DND-41 (cell line): ENCODE measurements around the gene SUN5.

Experiments
- ATAC-seq: fragments of 200-7000 bp; cut with Tn5 transposase; 3 replicates; pipeline ENCODE4 v1.9.1; 2021; ENCODE audit warnings: low read depth; ENCODE audit not compliant: insufficient read depth
- DNase-seq: peaks from one replicate; pipeline ENCODE4 v3.0.0-alpha.2; 2020
- H2AFZ ChIP-seq: 2 replicates; pipeline ENCODE4 v1.6.0; 2012; ENCODE audit warnings: low read depth, low read length
- H3K27ac ChIP-seq: 2 replicates; pipeline ENCODE4 v1.5.1; 2012; ENCODE audit warnings: low read length, inconsistent platforms
- H3K27me3 ChIP-seq: fragments of 200-600 bp; sonication (generic); 2 replicates; pipeline ENCODE4 v1.6.0; 2012; ENCODE audit warnings: low read length, mild to moderate bottlenecking, inconsistent platforms; ENCODE audit not compliant: insufficient read depth, poor library complexity
- H3K36me3 ChIP-seq: 2 replicates; pipeline ENCODE4 v1.5.1; 2012; ENCODE audit warnings: low read length, inconsistent platforms; ENCODE audit not compliant: insufficient read depth
- H3K4me1 ChIP-seq: 2 replicates; pipeline ENCODE4 v1.5.1; 2012; ENCODE audit warnings: mild to moderate bottlenecking, low read length; ENCODE audit not compliant: insufficient read depth
- H3K4me2 ChIP-seq: 2 replicates; pipeline ENCODE4 v1.6.0; 2012; ENCODE audit warnings: mild to moderate bottlenecking, moderate library complexity, low read length, inconsistent platforms; ENCODE audit not compliant: insufficient read depth
- H3K4me3 ChIP-seq, 2 experiments: fragments of 200-600 bp in 1 of 2; shearing (Covaris generic) in 1 of 2; 2 replicates each; pipeline ENCODE4 v1.5.1; 2012 to 2016; ENCODE audit warnings: inconsistent platforms in 2 of 2, low read length in 2 of 2, mild to moderate bottlenecking in 2 of 2, low read depth in 1 of 2, moderate library complexity in 1 of 2
- H3K79me2 ChIP-seq: 2 replicates; pipeline ENCODE4 v1.6.0; 2012; ENCODE audit warnings: low read length, inconsistent platforms; ENCODE audit not compliant: insufficient read depth
- H3K9ac ChIP-seq: 2 replicates; pipeline ENCODE4 v1.6.0; 2012; ENCODE audit warnings: low read depth, mild to moderate bottlenecking, inconsistent platforms, low read length, moderate library complexity
- H3K9me3 ChIP-seq: 2 replicates; pipeline ENCODE4 v1.5.1; 2012; ENCODE audit warnings: low read length, moderate library complexity, mild to moderate bottlenecking, inconsistent platforms; ENCODE audit not compliant: insufficient read depth, severe bottlenecking
- H4K20me1 ChIP-seq: 2 replicates; pipeline ENCODE4 v1.6.0; 2012; ENCODE audit warnings: low read length; ENCODE audit not compliant: insufficient read depth
- CTCF ChIP-seq: IDR thresholded peaks from 2 replicates; pipeline ENCODE4 v1.5.1; 2012; ENCODE audit warnings: borderline replicate concordance, low read length, moderate library complexity, mild to moderate bottlenecking; ENCODE audit not compliant: poor library complexity, severe bottlenecking; ENCODE audit errors: extremely low read depth
- EZH2 ChIP-seq: IDR thresholded peaks from 3 replicates; pipeline ENCODE4 v1.6.1; 2012; ENCODE audit warnings: borderline replicate concordance, low read depth, mild to moderate bottlenecking, moderate library complexity, low read length, inconsistent platforms; ENCODE audit not compliant: severe bottlenecking

Gene SUN5

DNA sequence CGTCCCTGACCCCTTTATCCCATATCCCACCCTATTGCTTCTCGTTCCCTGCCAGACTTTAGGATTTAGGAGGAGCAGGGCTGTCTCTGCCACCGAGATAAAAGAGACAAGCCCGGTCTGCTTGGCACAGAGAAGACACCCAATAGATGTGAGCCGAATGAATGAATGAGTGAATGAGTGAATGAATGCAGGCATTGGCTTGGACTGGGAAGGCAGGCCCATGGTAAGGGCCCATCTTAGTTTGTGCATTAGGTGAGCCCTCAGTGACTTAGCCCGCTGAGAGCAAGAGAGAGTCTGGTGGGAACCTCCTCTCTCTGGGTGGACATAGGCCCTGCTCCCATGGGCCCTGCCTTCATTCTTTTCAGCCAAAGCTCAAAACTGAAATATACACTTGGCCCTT is 26.3 kb upstream of the SUN5 start:
- DNase-seq, result no peak
- no peak overlapping the region for H3K4me2 ChIP-seq
- ATAC-seq, result no peak
- no peaks in the 10 kb centered on the region for H3K4me1 ChIP-seq
- H3K27me3 ChIP-seq, result no peaks in the 10 kb centered on the region
- no peaks in the 10 kb centered on the region for H3K36me3 ChIP-seq
- H4K20me1 ChIP-seq, result no peaks in the 10 kb centered on the region
- H2AFZ ChIP-seq, result no peak overlapping the region
- H3K4me3 ChIP-seq, result no peak overlapping the region
- no peaks in the 10 kb centered on the region for H3K79me2 ChIP-seq
- no peak overlapping the region for H3K27ac ChIP-seq
- TF ChIP-seq CTCF, result no peak
- TF ChIP-seq EZH2, result no peak
- H3K9me3 ChIP-seq, result no peaks in the 10 kb centered on the region
- no peak overlapping the region for H3K9ac ChIP-seq

DNA sequence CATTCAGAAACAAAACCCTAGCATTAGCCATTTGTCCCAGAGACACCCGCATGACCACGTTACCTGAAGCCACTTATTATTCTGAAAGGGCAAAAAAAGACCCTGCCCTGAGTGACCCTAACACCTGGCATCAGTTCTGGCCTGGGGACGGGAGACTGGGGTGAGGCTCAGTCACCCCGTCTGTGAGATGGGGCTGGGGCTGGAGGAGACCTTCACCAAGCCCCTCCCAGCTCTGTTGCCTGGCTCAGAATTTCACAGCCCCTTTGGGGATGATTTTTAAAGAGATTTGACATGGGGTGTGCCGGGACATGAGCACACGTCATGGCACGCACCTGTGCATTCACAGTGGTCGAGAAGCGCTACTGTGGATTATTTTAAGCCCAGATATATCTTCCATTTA is 25.8 kb upstream of the SUN5 start:
- Histone ChIP-seq H2AFZ (no peak overlapping the region), H4K20me1 (no peaks in the 10 kb centered on the region), H3K9ac (no peak overlapping the region), H3K27ac (no peak overlapping the region), H3K27me3 (no peaks in the 10 kb centered on the region), H3K36me3 (no peaks in the 10 kb centered on the region), H3K79me2 (no peaks in the 10 kb centered on the region), H3K9me3 (no peaks in the 10 kb centered on the region), H3K4me2 (no peak overlapping the region), H3K4me1 (no peaks in the 10 kb centered on the region), H3K4me3 (no peak overlapping the region)
- DNase-seq (no peak), ATAC-seq (no peak)
- TF ChIP-seq EZH2 (no peak), CTCF (no peak)

GRCh38 chr20:33028875-33029274 is 24.6 kb upstream of the SUN5 start:
- ATAC-seq (no peak), DNase-seq (no peak)
- H4K20me1 ChIP-seq, result no peaks in the 10 kb centered on the region
- no peaks in the 10 kb centered on the region for H3K4me1 ChIP-seq
- no peak overlapping the region for H3K27ac ChIP-seq
- no peak overlapping the region for H3K4me3 ChIP-seq
- no peaks in the 10 kb centered on the region for H3K9me3 ChIP-seq
- H3K36me3 ChIP-seq, result no peaks in the 10 kb centered on the region
- H3K4me2 ChIP-seq, result no peak overlapping the region
- no peak overlapping the region for H3K9ac ChIP-seq
- H3K27me3 ChIP-seq, result no peaks in the 10 kb centered on the region
- TF ChIP-seq EZH2 (no peak), CTCF (no peak)
- no peaks in the 10 kb centered on the region for H3K79me2 ChIP-seq
- H2AFZ ChIP-seq, result no peak overlapping the region
